GM19468 (cell line): ENCODE results near the gene PDLIM1.

Experiments used
- ATAC-seq: cut with Tn5 transposase; IDR thresholded peaks from one replicate; pipeline ENCODE4 v1.9.1; 2021; ENCODE audit warnings: mild to moderate bottlenecking, moderate library complexity, moderate number of reproducible peaks; ENCODE audit not compliant: unreplicated experiment; ENCODE audit errors: extremely low read depth

The PDLIM1 gene, protein sequence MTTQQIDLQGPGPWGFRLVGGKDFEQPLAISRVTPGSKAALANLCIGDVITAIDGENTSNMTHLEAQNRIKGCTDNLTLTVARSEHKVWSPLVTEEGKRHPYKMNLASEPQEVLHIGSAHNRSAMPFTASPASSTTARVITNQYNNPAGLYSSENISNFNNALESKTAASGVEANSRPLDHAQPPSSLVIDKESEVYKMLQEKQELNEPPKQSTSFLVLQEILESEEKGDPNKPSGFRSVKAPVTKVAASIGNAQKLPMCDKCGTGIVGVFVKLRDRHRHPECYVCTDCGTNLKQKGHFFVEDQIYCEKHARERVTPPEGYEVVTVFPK

DNA sequence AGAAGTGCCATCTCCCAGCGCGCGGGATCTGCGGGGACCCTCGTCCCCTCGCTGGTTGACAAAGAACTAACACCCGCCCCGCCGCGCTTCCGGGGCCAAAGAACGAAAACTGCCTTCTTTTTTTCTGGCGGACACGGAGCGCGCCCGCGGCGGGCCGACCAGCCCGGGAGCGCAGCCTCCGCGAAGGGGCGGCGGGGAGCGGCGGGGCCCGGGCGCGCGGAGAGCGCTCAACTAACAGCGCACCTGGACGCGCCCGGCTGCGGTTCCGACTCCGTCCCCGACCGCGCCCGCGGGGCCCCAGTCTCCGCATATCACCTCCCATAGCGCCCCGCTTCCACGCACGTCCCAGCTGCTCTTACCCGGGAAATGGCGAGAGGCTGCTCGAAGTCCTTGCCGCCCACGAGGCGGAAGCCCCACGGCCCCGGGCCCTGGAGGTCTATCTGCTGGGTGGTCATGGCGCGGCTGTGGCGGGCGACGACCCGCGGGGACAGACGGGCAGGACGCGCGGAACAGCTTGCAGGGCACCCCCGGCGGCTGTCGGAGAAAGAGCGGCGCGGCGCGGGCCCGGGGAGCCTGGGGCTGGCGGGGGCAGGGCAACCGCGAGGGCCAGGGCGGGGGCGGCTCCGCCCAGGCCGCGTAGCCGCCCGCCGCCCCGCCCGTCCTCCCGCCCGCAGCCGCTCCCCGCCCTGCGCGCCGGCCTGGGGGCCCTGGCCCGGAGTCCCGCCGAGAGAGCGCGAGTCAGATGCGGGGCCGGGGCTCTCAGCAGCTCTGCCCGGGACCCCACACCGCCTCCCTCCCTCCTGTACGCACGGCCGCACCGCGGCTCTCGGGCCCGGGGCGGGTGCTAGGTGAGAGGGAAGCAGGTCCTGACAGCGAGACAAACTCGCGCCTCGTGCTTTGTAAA is at the start of gene PDLIM1:
Gene PDLIM1 (minus strand): TSS at position 543 of the 904 bp plus-strand sequence. CDS start 88 bp downstream, at position 455.
- peak; percentile 15 for ATAC-seq

DNA sequence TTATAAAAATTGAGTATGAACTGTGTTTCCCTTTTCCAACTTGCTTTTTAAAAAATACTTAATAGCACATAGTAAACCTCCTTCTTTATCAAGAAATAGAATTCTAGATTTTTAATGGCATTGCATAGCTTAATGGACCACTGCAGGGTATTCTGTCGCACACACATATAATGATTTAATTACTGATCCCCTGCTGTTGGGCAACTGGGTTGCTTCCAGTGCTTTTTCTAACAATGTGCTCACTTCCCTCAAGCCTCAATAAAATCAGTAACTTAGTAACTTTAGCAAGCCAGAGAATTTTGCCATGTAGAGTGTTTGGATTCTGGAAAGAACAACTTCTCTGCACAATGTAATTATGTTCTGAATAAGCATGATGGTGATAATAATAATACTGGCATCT is 49.1 kb upstream of the PDLIM1 start:
- no peak for ATAC-seq

DNA sequence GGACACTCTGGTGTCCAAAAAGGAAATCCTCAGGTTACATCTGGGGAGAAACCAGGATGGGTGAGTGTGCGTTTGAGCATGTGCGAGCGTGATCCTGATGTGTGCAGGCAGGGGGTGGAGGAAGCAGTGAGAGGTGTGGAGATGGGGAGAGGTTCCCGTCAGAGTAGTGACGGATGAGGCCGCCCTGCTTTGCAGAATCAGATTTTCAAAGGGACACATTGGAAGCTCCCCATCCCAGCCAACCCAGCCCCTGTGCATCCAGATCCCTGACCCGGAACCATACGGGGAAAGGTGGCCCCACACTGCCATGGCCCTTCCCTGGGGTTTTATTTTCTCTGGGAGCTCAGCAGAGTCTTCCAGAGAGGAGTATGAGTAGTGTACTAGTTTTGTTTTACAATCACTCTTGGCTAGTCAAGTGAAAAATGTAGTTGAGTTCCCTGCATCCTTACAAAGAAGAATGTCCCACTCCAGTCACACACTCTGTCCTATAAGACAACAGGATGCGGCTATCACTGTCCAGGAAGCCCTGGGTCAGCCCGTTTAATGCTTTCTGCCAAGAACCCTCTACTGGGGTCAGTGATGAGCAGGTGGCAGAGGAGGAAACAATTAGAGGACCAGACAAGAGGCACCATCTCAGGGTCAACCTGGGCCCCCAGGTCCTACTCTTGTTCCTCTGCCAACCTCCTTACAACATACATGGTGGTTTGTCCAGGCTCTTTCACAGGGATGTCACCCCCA is 46.8 kb upstream of the PDLIM1 start:
- ATAC-seq = no peak

DNA sequence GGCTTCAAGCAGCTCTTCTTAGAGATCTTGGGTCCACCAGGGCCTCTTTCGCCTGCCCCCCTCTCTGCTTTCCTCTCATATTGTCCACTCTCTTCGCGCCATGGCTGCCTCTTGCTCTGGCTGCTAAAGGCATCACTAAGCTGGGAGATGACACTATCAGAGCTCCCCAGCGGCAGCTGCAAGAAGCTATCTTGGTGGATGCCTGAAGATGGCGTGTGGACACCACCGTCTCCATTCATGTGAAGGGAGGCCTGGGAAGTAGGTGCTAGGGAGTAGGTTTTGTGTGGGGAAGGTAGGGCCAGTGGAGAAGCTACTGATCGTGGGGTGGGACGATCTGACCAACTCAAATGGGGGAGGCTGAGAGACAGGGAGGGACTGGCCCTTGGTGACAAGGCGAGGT is 45.9 kb upstream of the PDLIM1 start:
- no peak for ATAC-seq

DNA sequence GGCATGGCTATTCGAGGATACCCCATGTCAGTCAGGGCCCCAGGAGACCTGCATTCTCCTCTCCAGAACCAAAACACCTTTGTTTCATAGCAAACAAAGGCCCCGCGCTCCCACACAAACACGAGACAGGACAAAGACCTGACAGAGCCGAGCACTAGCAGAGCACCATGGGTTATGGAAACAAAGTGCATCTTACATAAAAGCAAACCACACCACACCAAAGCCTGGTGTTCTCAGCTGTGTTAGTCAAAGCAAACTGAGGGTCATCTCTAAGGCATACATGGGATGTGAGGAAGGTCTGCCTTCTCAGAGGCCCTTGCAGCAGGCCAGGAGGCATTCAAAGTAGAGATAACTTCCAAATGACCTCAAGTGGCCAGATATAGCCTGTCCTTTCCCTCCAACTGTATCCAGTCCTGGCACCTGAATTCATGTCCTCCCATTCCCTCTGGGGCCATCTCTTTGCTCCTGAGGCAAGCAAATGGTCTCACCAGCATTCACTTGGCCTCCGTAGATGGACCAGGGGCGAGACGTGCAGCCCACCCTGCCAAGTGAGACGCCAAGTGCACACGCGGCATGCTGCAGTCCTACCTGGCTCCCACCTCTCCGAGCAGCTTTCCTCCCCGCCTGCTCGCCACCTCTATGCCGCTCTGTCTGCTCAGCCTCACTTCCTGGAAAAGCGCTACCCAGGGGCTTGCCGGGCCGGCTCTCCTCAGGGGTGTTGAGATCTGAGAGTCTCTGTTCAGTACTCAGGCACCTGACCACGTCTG is 45.3 kb upstream of the PDLIM1 start:
- no peak for ATAC-seq

DNA sequence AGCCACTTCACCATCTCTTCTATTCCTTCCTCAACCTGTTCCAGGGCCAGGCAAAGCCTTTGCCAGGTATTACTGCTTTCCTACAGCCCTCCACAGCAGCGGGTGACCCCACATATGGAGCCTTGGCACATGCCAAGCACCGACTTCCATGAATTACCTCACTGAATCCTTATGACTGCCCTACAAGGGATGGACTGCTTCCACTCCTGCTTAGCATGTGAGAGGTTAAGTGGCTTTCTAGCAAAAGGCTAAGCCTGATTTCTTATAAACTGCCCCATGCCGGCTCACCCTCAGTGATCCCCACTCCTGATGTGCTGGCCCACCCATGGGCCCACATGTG is 44.0 kb upstream of the PDLIM1 start:
- ATAC-seq = no peak

DNA sequence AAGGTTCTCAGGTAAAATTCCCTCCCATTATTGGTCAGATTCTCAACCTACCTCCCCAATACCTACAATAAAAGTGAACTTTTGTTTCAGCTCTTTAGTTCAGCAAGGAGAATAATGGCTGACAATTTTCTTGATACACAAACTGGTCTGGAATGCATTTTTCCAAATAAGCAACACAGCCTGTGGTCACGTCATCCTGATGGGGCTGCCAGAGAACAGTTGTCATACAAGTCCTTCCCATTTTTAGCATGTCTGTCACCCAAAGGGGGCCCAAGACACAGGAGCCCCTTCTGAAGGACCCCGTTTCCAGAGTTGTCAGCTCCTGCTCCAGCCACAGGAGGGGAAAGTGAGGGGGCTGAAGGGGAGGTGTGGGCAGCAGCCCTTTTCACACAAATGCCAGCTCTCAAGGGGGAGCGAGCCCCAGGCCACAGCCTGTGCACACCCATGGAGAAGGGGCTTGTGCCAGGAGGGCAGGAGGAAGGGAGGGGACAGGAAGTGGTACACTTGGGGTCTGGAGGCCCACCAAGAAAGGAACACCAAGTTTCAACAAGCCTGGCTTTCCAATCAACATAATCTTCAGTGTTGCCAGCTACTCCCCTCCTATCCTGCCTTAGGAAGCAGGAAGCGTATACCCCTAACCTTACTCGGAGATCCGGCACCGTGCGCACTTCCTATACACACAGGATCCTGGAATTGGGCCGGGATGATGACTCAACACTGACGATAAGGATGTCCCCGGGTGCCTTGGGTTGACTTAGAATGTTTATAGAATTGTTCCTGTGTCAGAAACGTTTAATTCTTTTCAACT is 43.4 kb upstream of the PDLIM1 start:
- no peak for ATAC-seq

DNA sequence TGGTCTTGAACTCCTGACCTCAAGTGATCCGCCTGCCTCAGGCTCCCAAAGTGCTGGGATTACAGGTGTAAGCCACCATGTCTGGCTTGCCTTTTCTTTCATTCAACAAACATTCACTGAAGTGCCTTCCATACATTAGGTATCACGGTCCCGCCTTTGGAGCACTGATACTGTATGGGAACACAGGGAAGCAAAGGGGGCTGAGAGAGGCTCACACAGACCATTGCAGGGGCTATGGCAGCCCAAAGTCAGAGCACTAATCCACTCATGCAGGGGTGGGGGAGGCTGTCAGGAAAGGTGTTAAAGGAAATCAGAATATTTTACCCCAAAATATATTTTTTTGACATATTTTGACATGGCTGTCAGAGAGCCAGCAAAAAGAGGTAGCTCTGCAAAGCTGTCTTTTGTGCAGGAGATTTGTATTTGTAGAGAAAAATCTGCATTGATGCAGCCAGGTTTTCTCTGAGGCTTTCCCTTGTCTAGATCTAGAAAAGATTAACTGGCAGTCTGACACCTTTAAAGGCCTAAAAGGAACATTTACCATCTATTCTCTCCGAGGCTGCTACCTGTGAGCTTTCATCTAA is 42.0 kb upstream of the PDLIM1 start:
- no peak for ATAC-seq

DNA sequence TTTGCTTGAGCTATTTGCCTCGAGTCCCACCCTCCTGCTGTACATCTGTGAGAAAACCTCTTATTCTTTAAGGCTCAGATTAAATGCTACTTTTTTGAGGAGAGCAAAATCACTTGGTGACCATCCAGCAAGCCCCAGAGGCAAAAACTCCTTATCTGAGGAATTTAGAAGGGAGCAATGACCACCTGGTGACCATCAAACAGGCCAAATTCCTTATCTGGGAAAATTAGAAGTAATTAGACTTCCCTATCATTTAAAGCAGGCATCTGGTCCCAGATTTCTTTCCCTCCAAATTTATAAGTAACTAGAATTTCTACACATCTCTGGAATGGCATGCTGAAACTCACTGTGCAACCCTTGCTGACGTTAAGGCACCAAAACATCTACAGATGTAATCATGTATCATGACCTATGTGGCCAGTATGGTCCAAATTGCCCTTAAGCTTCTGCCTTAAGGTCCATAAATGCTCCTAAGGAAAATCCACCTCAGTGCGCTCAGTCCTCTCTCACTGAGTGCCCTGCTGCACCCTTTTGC is 40.9 kb upstream of the PDLIM1 start:
- no peak for ATAC-seq

DNA sequence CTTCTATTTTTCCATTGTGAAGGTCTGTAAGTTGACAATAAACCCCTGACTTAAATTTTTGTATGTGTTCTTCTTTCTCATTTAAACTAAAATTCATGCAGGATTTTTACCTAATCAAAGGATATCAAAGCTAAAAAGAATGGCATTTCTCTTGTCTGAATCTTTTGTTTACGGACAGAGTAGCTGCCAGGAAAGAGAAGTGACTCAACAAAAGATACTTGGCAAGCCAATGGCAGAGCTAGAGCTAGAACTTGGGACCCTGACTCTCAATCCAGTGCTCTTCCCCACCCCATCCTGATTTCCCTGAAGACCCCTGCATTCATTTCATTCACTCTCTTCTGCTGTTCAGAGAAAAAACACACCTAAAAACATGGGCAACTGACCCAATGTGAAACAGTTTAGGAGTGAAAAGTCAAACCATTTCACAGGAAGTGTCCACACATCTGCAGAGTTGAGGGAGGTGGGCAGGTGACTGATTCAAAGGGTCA is 40.2 kb upstream of the PDLIM1 start:
- no peak for ATAC-seq

DNA sequence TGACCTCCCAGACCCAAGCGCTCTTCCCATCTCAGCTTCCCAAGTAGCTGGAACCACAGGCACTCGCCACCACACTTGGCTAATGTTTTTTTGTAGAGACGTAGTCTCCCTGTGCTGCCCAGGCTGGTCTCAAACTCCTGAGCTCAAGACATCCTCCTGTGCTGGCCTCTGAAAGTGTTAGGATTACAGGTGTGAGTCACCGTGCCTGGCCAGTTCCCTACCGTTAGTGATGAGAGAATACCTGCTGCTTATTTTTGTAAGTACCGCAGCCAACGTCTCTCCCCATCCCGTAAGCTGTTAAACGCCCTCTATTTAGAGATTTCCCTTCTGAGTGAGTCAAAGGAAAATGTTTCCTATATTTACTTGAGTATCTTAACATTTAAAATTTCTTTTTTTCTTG is 38.5 kb upstream of the PDLIM1 start:
- ATAC-seq = no peak

DNA sequence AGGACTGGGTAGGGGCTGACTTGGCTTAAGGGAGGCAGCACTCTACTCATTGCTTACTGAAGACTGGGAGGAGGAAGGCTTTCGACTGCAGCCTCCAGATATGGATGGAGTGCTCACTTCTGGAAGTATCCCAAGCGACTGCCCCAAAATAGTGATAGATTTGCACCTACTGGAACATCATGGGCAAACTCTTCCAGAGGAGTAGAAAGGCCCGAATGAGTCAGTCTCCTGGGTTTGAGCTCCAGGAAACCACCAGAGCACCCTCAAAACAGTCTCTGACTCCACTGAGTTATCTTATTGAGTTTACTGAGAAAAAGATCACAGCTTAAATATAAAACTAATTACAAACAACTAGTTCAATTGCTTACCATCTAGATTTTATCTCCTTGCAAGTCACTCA is 37.2 kb upstream of the PDLIM1 start:
- ATAC-seq = no peak

DNA sequence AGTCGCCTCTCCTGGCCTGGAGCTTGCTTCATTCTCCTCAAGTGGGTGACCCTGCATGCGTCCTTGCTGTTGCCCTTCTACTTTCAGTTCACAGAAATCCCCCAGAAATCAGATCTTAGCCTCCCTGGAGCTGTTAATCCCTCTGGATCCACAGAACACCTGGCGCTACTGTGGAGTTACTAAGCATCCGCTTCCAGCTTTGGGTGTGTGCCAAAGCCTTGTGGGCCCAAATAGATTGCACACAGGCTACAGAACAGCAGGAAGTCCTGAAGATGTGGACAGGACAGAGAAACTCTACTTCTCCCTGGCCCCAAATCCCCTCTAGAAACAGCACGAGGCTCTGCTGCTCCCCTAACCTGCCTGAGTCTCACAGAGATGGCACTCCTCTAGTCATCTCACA is 36.6 kb upstream of the PDLIM1 start:
- no peak for ATAC-seq

DNA sequence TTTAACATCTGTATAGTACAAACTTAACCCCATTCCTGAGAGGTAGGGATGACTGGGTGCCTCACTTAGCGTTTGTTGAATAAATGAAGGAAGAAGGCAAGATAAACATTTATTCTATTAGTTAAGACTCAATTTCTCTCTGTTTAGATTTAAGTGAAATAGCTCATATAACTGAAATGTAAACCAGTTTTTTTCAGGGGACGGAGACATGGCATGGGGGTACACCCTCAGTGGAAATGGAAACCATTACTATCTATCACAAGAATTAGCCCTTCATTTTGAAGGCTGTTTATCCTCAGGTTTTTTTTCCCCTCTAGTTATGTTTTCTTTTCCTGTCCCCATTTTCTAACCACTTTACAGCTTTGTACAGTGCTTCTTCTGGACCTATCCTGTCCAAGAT is 35.6 kb upstream of the PDLIM1 start:
- ATAC-seq = no peak

DNA sequence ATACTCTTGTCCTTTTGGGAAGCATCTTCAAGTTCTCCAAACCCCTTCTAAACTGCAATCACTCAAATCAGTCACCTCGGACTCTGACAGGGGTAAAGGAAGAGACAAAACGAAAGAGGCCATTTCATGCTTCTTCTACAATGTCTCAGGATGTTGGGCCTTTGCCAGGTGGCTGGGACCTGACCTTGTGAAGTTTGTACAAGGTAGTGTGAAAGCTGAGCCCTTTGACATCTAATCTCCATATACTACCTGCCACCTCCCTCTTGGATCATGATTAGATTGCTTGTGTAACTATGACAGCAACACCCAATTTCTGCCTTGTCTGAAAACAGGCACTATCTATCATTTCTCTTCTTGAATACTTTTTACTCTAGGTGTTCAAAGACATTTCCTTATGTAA is 35.1 kb upstream of the PDLIM1 start:
- ATAC-seq = no peak

DNA sequence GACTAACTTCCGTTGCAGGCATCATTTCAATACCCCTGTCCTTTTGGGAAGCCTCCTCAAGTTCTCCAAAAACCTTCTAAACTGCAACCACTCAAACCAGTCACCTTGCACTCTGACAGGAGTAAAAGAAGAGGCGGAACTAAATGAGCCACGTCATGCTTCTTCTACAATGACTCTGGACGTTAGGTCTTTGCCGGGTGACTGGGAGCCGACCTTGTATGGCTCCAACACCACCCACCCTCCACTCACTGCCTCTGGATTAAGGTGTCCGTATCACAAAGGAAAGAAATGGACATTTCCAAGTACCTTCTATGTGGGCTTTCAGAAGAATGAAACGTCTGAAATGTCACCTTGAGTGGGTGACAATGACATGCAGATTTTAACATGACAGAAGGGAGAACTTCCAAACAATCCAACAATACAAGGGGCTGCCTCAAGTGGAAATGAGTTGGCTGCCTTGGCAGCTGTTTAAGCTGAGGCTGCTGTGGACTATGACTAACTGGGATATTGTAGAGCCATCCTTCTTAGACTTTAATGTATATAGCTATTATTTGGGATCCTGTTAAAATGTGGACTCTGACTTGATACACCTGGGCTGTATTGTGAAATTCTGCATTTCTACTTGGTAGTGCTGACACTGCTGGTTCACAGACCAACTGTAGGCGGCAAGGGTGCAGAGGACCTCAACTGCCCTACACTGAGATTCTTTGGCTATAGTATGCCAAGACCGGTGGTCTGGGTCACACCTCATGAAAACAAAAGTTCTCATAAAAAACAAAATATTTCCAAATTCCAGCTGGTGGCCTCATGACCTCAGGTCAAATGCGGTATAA is 33.8 kb upstream of the PDLIM1 start:
- ATAC-seq = no peak

DNA sequence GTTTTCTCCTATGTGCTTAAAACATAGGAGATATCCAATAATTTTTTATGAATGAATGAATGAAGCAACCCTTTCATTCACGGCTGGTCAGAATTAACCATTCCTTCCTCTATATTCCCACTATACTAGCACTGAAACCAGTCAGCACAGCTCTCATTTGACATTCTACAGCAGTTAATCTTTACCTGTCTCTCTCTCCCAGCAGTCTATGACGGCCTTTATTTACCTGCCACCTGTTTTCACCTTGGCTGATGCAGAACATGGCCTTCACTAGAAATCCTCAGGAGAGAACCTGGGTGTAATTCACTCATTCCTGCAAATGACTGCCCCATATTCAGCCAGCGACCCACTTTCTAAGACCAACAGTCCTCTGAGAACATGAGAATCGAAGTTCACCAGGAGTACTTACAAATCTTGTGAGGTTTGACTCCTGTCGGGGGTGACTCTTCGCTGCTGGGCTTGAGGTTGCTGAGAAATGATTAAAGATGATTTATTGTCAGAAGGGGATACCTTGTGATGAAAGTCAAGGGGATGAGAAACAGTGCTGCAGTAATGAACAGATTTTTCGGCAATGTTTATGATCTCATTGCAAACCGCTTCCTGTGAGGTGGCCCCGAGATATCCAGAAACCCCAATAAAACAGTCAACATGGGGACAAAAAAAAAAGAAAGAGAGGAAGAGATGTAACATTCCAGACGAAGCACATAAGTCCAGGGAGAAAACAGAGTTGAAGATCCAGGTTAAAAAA is 30.9 kb upstream of the PDLIM1 start:
- no peak for ATAC-seq
